Measurements from ENCODE around the gene SHD. TPM values are rescaled to one million over a fixed set of nuclear protein-coding genes. Genes with fewer than 3 reads are reported as not detected.

The SHD gene
- total and polyA plus RNA-seq, 2 of the 13 experiments (the other 11 are each of a cell fraction or from before 2014, with no cell fraction given) = 0.11 to 0.20 TPM

DNA sequence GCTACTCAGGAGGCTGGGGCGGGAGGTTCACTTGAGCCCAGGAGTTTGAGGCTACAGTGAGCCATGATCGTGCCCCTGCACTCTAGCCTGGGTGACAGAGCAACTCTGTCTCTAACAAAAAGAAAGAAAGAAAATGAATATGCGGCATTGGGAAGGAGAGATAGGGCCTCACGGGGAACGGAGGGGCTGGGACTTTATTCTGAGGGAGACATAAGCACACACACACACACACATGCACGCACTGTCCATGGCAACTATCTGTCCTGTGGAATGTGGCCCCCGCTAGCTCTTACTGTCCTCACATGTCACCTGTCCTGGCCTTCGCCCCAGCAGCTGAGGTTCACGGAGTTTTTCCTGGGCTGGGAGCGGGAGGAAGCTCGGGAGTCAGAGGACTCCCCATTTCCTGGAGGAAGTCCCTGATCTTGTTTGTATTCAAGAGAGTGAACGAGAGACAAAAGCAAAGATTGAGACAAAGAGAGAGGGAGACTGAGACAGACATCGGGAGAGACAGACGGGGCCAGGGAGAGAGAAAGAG is 58.9 kb downstream of the SHD start (continued):
- peak; percentile 47 for TF ChIP-seq GATAD2A (CRISPR knock-in tag; IDR thresholded peaks at IDR 0.05)
- TF ChIP-seq CREM (IDR thresholded peaks at IDR 0.05) = peak; percentile 41; the same call in 1 of the 2 replicates
- no peak for TF ChIP-seq CREM (CRISPR knock-in tag; IDR thresholded peaks at IDR 0.05)
- peak; percentile 57; the same call in 1 of the 2 replicates for TF ChIP-seq ZSCAN31 (CRISPR knock-in tag; IDR thresholded peaks at IDR 0.05; ENCODE audit: low read depth)
- no peak for TF ChIP-seq ZNF496 (CRISPR knock-in tag; IDR thresholded peaks at IDR 0.05; ENCODE audit: insufficient replicate concordance)
- no peak for TF ChIP-seq CC2D1A (CRISPR knock-in tag; IDR thresholded peaks at IDR 0.05)
- TF ChIP-seq NFIB (CRISPR knock-in tag; IDR thresholded peaks at IDR 0.05; ENCODE audit: borderline replicate concordance) = no peak; the same call in 1 of the 2 replicates
- no peak for TF ChIP-seq ZFP36L2 (CRISPR knock-in tag; IDR thresholded peaks at IDR 0.05)
- TF ChIP-seq, protein P1, sequence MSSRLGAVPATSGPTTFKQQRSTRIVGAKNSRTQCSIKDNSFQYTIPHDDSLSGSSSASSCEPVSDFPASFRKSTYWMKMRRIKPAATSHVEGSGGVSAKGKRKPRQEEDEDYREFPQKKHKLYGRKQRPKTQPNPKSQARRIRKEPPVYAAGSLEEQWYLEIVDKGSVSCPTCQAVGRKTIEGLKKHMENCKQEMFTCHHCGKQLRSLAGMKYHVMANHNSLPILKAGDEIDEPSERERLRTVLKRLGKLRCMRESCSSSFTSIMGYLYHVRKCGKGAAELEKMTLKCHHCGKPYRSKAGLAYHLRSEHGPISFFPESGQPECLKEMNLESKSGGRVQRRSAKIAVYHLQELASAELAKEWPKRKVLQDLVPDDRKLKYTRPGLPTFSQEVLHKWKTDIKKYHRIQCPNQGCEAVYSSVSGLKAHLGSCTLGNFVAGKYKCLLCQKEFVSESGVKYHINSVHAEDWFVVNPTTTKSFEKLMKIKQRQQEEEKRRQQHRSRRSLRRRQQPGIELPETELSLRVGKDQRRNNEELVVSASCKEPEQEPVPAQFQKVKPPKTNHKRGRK (CRISPR knock-in tag; IDR thresholded peaks at IDR 0.05) = no peak
- TF ChIP-seq, protein P2, sequence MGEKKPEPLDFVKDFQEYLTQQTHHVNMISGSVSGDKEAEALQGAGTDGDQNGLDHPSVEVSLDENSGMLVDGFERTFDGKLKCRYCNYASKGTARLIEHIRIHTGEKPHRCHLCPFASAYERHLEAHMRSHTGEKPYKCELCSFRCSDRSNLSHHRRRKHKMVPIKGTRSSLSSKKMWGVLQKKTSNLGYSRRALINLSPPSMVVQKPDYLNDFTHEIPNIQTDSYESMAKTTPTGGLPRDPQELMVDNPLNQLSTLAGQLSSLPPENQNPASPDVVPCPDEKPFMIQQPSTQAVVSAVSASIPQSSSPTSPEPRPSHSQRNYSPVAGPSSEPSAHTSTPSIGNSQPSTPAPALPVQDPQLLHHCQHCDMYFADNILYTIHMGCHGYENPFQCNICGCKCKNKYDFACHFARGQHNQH (CRISPR knock-in tag; IDR thresholded peaks at IDR 0.05) = no peak; the same call in 1 of the 2 replicates
- peak; percentile 47 for TF ChIP-seq SKI (IDR thresholded peaks at IDR 0.05; ENCODE audit: partially characterized antibody)
- peak; percentile 45; the same call in 1 of the 2 replicates for TF ChIP-seq ADNP (CRISPR knock-in tag; IDR thresholded peaks at IDR 0.05)
- TF ChIP-seq FOXK2 (IDR thresholded peaks at IDR 0.05) = no peak
- no peak for TF ChIP-seq ZNF350 (CRISPR knock-in tag; IDR thresholded peaks at IDR 0.05; ENCODE audit: borderline replicate concordance, low read depth)
- TF ChIP-seq ZNF567 (CRISPR knock-in tag; IDR thresholded peaks at IDR 0.05; ENCODE audit: borderline replicate concordance) = no peak
- TF ChIP-seq NR2F1 (CRISPR knock-in tag; IDR thresholded peaks at IDR 0.05) = 0 out of 4 replicates have a peak, but pooled peaks of 1 of the 2 experiments have one; percentile 16
- TF ChIP-seq, protein P3, sequence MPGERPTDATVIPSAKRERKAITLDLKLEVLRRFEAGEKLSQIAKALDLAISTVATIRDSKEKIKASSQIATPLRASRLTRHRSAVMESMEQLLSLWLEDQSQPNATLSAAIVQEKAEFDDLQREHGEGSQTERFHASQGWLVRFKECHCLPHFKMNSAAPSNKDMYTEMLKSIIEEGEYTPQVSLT (CRISPR knock-in tag; IDR thresholded peaks at IDR 0.05; ENCODE audit: borderline replicate concordance, low read depth) = no peak
- no peak for TF ChIP-seq ZNF614 (CRISPR knock-in tag; IDR thresholded peaks at IDR 0.05; ENCODE audit: borderline replicate concordance)
- TF ChIP-seq IRF2 (CRISPR knock-in tag; IDR thresholded peaks at IDR 0.05) = 0 out of 2 replicates have a peak, but pooled peaks have one; percentile 23
- TF ChIP-seq, protein P4, sequence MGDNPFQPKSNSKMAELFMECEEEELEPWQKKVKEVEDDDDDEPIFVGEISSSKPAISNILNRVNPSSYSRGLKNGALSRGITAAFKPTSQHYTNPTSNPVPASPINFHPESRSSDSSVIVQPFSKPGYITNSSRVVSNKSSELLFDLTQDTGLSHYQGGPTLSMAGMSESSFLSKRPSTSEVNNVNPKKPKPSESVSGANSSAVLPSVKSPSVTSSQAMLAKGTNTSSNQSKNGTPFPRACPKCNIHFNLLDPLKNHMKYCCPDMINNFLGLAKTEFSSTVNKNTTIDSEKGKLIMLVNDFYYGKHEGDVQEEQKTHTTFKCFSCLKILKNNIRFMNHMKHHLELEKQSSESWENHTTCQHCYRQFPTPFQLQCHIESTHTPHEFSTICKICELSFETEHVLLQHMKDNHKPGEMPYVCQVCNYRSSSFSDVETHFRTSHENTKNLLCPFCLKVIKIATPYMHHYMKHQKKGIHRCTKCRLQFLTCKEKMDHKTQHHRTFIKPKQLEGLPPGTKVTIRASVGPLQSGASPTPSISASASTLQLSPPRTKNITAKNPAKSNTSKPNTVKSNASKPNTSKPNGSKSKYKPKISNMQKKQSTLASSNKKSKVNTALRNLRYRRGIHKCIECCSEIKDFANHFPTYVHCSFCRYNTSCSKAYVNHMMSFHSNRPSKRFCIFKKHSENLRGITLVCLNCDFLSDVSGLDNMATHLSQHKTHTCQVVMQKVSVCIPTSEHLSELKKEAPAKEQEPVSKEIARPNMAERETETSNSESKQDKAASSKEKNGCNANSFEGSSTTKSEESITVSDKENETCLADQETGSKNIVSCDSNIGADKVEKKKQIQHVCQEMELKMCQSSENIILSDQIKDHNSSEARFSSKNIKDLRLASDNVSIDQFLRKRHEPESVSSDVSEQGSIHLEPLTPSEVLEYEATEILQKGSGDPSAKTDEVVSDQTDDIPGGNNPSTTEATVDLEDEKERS (CRISPR knock-in tag; IDR thresholded peaks at IDR 0.05) = no peak; the same call in 1 of the 2 replicates
- TF ChIP-seq YEATS2 (CRISPR knock-in tag; IDR thresholded peaks at IDR 0.05; ENCODE audit: borderline replicate concordance) = no peak
- TF ChIP-seq, protein P5, sequence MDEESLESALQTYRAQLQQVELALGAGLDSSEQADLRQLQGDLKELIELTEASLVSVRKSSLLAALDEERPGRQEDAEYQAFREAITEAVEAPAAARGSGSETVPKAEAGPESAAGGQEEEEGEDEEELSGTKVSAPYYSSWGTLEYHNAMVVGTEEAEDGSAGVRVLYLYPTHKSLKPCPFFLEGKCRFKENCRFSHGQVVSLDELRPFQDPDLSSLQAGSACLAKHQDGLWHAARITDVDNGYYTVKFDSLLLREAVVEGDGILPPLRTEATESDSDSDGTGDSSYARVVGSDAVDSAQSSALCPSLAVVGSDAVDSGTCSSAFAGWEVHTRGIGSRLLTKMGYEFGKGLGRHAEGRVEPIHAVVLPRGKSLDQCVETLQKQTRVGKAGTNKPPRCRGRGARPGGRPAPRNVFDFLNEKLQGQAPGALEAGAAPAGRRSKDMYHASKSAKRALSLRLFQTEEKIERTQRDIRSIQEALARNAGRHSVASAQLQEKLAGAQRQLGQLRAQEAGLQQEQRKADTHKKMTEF (CRISPR knock-in tag; IDR thresholded peaks at IDR 0.05) = no peak; the same call in none of the 2 replicates
- peak; percentile 21; the same call in 1 of the 2 replicates for TF ChIP-seq PHF8 (CRISPR knock-in tag; IDR thresholded peaks at IDR 0.05)
